ENCODE measurements around the gene CRNKL1.
"Not testable (repeated sequence)": the region's sequence is repeated elsewhere in the genome, so short reads cannot be mapped to it uniquely, and the experiment has no call there.

Gene CRNKL1

DNA sequence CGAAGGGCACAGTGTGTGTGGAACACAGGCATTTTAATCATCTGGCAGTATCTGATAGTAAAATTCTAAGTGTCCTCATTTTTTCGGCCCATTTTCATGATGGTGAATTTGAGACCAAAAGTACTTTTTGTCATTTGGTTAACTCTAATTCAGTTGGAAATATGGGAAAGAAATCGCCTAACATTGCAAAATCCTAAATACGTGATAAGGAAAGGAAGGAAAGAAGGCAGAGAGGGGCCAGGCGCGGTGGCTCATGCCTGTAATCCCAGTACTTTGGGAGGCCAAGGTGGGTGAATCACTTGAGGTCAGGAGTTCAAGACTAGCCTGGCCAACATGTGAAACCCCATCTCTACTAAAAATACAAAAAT lies 48.3 kb downstream of the CRNKL1 start:
- not testable (repeated sequence) for DNase-seq

DNA sequence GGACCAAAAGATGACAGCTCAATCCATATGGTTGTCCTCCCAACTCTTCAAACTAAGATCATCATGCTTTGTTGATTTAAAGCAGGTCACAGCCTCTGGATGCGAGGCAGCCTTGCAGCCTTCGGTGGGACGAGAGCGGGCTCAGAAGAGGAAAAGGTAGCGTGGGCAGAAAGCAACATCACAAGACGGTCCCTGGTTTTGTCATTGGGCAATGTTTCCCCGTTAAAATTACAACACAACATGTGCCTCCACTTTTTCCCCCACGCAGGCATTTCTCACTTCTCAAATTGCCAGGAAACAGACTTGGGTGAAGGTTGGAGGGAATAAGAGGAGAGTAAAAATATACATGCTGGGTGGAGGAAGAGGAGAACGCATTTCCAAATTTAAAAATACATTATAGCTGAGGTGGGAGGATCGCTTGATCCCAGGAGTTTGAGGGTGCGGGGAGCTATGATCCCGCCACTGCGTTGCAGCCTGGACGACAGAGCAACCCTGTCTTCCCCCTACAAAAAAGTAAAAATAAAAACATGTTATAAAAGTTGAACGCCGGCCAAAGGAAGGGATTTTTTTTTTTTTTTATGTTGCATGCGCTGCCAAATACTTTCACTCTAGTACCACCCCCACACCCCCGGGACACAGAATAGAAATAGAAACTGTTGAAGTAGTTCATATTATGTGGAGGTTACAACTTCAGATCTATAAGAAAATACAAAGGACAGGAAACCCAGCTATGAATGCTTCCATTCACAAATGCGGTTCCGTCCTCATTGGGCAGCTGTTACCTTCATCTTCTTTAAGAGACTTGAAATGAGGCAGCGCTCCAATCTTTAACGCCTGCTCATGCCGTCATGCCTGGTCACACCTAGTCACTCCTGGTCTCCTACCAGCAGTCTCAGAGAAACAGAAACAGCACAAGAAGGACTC lies 49.0 kb downstream of the CRNKL1 start:
- no peak for DNase-seq

DNA sequence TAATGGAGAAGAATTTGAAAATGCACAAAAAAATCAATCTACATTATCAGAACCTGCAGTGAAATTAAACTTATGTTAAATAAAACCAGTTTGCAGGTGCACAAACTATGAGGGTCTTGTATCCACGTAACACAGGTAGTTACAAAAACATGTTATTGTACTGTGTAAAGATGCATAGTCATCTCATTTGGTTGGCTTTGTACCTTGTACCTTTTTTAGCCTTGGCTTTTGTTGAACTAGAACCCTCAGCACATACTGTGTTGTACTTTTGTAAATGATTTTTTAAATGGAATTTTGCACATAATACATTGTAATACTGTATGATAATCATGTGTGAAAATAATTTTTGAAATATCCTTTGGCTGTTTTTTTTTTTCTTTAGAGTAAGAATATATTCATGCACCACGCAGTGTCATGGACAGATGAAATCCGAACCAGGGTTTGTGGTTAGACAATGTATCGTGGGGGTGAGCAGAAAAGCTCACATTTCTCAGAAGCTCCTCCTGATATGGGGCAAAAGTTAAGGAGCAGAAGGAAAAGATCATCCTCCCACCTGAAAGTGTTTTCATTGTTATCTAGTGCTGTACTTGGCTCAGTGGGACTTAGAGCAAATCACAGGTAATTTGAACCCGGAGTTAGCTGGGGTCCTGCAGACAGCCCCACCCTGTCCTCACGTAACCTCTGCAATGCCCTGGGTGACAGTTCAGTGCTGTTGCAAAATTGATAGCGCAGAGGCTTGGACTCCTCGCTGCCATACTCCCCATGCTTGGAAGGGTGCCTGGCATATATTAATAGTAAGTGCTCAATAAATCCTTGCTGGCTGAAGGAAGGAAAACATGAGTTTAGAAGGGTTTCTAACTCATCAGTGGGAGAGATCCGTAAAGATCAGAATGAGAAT lies 49.9 kb downstream of the CRNKL1 start:
- no peak for DNase-seq

DNA sequence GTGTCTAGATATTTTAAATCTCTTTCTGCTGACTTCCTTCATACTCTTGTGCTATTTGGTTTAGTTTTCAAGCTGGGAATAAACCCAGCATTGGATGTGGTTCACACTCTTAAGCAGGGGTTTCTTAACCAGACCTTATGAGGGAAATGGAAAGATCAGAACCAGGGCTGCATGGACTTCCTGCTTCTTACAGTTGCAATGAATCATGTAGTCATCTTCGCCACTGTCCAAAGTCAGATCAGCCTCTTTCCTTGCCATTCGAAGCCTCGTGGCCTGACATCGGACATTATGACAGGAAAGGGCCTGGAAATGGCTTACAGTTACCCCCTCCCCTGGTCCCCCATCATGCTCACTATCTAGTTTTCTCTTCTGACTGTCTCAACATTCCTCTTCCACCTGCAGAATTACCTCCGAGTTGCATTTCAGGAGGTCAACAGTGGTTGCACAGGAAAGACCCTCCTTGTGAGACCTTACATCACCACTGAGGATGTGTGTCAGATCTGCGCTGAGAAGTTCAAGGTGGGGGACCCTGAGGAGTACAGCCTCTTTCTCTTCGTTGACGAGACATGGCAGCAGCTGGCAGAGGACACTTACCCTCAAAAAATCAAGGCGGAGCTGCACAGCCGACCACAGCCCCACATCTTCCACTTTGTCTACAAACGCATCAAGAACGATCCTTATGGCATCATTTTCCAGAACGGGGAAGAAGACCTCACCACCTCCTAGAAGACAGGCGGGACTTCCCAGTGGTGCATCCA lies 51.9 kb downstream of the CRNKL1 start:
- DNase-seq, result no peak

DNA sequence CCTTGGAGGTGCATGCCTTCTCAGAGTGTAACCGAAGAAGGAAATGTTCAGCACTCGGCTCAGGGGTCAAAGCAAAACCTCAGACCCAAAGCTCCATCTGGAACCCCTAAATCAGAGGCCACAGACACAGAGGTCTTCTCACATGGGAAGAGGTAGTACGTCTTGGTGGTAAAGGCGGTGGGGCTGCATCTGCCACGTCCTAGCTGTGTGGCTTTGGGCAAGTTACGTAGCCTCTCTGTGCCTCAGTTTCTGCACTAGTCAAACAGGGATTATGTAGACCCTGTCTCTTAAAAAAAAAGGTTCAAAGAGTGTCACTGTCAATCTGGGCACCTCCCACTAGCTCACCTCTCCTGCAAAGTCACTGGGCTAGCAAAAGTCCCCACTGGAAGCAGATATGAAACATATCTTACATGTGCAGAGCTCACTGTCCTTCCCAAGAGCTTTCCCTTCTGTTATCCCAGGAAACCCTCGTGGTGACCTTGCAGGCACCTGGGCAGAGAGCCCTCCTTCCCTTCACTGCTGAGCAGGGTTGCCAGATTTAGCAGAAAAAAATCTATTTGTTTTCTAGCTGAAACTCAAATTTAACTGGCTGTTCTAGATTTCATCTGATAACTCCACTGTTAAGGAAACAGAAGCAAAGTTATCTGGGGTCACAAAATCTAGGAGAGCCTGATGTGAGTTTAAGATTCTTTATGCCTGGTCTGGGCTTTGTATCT lies 53.1 kb downstream of the CRNKL1 start:
- no peak for DNase-seq

DNA sequence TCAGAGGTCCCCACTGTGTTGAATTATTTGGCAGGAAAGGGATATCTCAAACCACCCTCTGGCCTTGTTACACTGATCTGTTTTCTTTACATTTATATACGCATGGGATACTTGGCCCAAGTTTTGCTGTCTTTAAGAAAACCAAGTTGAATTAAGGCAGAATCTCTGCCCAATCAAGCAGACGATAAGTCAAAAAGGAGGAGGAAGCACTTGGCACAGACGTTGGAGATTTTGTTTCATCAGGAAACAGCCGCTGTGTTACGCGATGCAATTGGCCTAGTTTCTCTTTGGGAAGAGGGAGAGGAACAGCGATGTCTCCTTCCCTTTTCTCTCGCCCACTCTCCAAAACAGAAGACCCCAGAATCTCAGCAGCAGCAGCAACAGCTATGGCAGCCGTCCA lies 55.3 kb downstream of the CRNKL1 start:
- DNase-seq, result no peak

DNA sequence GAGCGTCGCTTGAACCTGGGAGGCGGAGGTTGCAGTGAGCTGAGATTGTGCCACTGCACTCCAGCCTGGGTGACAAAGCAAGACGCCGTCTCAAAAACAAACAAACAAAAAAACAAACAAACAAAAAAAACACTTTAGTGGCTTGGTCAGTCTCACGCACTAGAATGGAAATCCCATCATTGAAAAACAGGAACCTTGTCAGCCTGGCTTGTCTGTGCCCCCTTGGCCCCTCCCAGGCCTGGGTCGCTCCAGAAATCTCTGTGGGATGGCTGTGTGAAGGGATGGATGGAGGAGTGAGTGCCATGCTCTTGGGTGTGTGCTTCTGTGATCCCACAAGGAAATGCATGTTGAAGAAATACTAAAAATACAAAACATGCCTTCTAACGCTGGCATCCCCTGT lies 56.0 kb downstream of the CRNKL1 start:
- no peak for DNase-seq

DNA sequence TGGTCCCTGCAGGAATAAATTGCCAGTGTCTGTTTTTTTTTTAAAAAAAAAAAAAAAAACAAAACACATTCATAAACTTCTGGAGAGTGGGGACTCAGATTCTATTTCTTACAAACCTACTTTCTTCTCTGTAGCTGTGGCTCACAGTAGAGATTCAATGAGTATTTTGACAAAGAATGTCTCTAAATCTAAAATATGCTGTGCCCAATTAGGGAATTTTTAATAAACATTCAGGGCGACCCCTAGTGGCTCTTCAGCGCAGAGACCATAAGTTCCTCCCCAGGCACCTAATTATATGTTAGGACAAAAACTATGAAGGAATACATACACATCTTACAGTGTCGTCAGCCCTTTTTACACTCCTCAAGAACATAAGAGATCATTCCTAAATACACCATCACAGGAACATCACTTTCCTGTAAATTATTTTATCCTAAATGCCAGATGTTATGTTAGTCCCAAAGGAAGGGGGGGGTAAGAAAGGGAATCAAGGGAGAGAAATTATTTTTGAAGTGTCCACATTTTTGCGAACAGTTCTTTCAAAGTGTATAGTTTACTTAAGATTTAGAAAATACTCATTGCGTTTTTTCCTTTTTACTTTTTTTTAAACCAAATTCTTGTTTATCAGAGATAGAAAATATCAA lies 56.9 kb downstream of the CRNKL1 start:
- DNase-seq, result no peak

DNA sequence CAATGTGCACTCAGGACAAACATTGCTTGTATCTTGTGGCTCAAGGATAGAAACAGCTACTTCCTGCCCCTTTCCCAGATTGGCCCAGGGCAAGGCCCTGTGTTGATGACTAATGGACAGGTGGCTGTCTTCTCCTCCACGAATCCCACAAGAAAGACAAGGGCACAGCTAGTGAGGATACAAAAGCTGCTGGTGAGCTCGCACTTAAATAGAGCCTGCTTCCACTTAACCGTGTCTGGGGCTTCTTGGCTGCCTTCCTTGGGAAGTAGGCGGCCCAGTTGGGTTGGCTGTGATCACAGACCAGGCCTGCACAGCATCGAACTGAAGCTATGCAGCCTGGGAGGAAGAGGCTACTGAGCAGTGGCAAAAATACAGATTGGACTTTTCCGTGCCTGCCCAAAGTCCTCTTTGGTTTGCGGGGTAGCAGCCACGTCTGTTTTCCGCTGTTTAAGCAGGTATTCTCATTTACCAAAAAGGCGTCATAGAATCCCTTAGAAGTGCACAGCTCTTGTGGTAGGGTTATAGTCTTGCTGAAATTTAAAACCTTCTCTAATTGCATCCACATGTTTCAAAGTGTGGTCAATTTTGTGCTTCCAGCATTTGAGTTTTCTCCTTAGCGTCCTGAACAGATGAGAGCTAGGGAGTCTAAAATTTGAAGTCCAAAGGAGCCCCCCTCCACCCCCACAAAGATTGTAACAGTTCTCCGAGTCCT lies 58.2 kb downstream of the CRNKL1 start:
- no peak for DNase-seq

DNA sequence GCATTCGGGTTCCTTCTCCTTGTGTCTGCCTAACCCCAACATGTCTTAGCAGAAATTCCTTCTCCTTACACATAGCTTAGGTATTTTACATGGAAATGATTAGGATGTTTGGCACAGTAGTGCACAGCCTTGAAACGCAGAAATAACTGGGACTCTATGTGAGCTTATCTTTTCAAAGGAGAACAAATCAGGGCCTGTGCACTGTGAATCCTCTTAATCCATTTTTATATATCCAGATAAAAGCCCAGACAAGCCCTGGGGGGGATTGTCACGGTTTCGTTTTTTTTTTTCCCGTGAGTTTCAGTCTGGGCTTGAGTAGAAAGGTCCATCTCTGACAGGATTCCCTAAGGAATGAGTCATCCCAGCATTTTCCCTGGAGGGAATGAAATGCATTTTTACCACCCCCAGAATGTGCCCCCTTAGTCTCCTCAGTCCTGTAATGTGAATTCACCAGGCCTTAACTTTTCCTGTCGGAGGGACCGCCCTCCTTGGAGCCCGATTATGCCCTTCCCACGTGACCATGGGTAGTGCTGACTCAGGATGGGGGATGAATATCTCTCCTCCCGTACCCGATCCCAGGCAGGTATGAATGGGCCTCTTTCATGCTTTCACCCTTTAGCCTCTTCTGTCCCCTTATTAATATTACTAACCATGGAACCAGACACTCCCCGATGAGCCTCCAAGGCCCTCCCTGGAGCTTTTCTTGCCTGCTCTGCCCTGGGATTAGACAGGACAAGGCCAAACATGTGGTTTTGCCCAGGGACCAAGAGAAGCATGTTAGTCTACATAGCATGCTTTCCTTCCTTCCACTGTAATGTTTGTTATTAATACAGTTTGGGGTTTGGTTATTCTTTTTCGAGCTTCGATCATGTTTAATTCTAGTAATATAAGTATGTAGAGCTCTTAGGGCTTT lies 59.0 kb downstream of the CRNKL1 start:
- DNase-seq, result no peak

DNA sequence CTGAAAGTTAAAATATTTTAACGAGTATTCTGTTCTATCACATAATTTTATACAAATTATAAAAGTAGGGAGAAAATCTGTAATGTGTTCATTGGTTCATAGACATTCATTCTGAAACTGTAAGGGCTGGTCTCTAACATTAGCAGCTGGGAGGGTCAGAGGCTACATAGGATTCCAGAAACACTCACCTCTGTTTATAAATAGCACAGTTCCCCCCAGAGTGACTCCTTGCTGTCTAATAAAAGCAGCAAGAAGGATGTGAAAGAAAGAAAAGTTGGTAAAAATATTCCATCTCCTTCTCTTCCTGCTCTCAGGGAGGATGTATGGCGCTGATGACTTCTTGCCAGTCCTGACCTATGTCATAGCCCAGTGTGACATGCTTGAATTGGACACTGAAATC lies 60.4 kb downstream of the CRNKL1 start:
- DNase-seq, result no peak

DNA sequence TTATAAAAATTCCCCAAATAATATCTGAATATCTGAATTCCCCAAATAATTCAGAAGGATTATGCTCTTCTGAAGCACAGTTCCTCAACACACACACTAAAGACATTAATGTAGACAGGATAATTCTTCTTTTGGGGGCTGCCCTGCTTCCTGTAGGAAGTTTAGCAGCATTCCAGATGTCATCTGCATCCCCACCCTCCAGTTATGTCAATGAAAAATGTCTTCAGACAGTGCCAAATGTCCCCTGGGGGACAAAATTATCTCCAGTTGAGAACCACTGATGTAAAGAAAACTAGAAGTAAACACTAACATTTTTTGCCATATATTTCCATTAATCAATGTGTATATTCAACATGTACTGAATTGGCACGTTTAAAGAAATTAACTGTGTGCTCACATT lies 61.0 kb downstream of the CRNKL1 start:
- no peak for DNase-seq

DNA sequence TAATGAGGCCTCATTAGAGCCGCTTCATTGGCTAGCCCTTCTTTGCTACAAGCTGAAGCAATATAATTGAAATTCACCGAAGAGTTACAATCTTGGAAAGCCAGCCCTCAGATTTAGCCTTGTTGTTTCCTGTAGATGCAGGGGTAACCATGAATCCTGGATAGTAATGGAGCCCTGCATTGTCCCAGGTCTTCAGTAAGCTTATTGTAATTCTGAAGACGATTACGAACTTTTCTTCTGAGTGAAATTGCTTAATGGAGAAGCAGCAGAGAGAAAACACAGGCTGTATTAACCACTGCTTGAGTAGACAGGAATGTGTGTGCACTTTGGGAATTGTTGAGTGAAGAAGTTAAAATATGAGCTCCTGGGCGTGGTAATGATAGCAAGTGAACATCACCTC lies 61.4 kb downstream of the CRNKL1 start:
- no peak for DNase-seq

DNA sequence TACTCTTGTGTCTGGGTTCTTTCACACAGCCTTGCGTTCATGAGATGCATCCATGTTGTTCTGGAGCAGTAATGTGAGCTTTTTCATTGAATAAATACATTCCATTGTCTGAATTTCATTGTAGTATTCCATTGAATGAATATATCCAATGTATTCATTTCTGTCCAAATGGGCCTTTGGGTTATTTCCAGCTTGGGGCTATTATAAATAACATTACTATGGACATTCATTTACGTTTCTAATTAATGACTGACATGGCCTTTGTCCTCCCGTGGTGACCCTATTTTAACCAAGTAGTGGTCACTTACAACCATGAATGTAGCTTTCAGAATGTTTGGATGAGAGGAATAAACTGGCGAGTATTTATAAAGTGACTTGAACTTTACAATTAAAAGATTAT lies 65.2 kb downstream of the CRNKL1 start:
- no peak for DNase-seq

DNA sequence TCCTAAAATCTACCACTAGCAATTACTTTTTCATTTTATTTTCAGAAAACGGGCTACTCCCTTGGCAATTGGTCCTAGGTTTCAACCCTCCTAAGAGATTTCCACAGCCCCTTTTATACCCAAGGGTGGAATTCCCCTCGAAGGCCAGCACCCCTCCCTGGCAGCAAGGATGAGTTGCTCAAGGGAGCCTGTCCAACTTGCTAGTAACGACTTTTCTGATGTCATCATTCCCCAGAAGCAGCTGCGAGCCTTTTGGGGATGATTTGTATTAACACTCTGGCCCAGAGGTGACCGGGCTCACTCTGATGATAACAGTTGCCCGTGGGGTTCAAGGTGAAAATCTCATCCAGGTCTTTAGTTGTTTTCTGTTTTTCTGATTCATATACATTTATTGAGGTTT lies 65.8 kb downstream of the CRNKL1 start:
- DNase-seq, result no peak
